Ovary (tissue), 9 donors: ENCODE results near the gene FAM136A. TPM values are rescaled to one million over a fixed set of nuclear protein-coding genes. Genes with fewer than 3 reads are reported as not detected.

Source experiments
- DNase-seq, 5 donors: peaks; one replicate each; pipeline ENCODE4 v3.0.0-alpha.2; 2019 to 2020
- H3K27ac ChIP-seq, 2 donors: fragments of 200-600 bp; one replicate each; pipeline versions ENCODE4 v1.5.1 to v1.8.0; 2019 to 2022
- H3K27me3 ChIP-seq: fragments of 200-600 bp; one replicate; pipeline ENCODE4 v1.8.0; 2022
- H3K36me3 ChIP-seq: fragments of 200-600 bp; sonication (generic); one replicate; pipeline ENCODE4 v1.5.1; 2019
- H3K4me1 ChIP-seq: one replicate; pipeline ENCODE4 v1.8.1; 2013; ENCODE audit warnings: mild to moderate bottlenecking, moderate library complexity; ENCODE audit not compliant: insufficient read depth
- H3K4me3 ChIP-seq: fragments of 200-600 bp; sonication (generic); one replicate; pipeline ENCODE4 v1.5.1; 2017
- H3K9me3 ChIP-seq, 2 donors: fragments of 200-600 bp in 1 of 2; sonication (generic) in 1 of 2; one replicate each; pipeline versions ENCODE4 v1.5.1 to v1.8.1; 2013 to 2019; ENCODE audit warnings: mild to moderate bottlenecking in 1 of 2, moderate library complexity in 1 of 2
- EP300 ChIP-seq: sonication (generic); formaldehyde crosslinking; IDR thresholded peaks from one replicate; pipeline ENCODE4 v1.6.1; 2017; ENCODE audit warnings: antibody characterized with exemption
- POLR2A ChIP-seq: fragments of 450-650 bp; IDR thresholded peaks from one replicate; pipeline ENCODE4 v1.6.1; 2017; ENCODE audit warnings: antibody characterized with exemption, mild to moderate bottlenecking, moderate library complexity
- WGBS, 3 donors: extraction: QIAGEN DNeasy Blood & Tissue Kit in 1 of 3; methylation state at CpG; one replicate each; pipeline versions ENCODE4 v1.1.5 to v1.1.7; 2013 to 2017; 5-methylcytosine and 5-hydroxymethylcytosine counted together
- intact Hi-C, 4 donors: fragments of 100-400 bp; cut with DNase I; formaldehyde crosslinking; loops; one replicate each; pipeline versions ENCODE4 v1.11.0 to v1.15.1; 2022 to 2023
- polyA plus RNA-seq, 2 donors: library from polyadenylated mRNA; stranded (reverse); fragments of 200-250 nt in 1 of 2; fragments of 350-450 nt in 1 of 2; fragmentation: Illumina TruSeq in 1 of 2; extraction: RNeasy Lipid Tissue Mini Kit (QIAGEN cat#74804) in 1 of 2; gene quantifications; one replicate each; pipeline ENCODE4 v1.2.3, GENCODE V29; 2013 to 2014
- total RNA-seq, 7 donors: library from RNA; depleted of rRNA in 2 of 7; stranded (reverse); fragments of >200 nt in 2 of 7; fragmentation: NEBNext Ultra II Directional in 3 of 7; extraction: Animal tissue kit (Norgen Biotek cat#: 25700) in 3 of 7; gene quantifications; one replicate each; pipeline versions ENCODE4 v1.1.0 to v1.2.4, GENCODE V29; 2016 to 2023
- TF ChIP-seq, protein P1 (sequence below), 3 donors: fragments of 450-650 bp in 2 of 3; fragments of 200-600 bp in 1 of 3; IDR thresholded peaks; one replicate each; pipeline versions ENCODE4 v1.5.1 to v1.8.0; 2016 to 2022; ENCODE audit warnings: antibody characterized with exemption in 3 of 3, mild to moderate bottlenecking in 1 of 3
- donor health status: DM: no; HTN: no; CAD: no; lungs with moderate emphysema.
- donor health status: DM: no; HTN: no; CAD: no.
- donor health status: Bipolar disorder and iron deficiency.
- donor health status: DM: yes; HTN: yes; CAD: no.
- donor health status: DM: no; HTN: no; CAD: no.
- donor health status: DM: yes; HTN: yes; CAD: no.

The FAM136A gene
- total and polyA plus RNA-seq, 9 donors: 10.4 to 34.5 (median 17.2) TPM

DNA sequence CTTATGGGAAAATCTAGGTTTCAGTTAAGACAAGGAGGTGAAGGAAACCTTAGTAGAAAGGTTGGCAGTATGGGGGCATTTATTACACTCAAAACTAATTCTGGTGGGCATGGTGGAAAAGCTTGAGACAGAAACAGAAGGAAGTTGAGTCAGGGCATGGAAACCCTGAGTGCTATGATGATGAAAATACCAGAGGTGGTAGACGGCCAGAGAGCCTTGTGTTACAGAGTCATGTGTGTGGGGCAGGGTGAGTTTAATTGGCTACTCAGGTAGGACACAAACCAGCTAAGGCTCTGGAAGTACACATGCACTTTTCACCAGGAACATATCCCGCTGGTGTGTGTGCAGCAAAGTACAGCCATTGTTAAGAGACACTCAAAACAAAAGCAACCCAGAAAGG lies 20.7 kb upstream of the FAM136A start:
- no peak for DNase-seq
- no peak for TF ChIP-seq POLR2A
- no peak for TF ChIP-seq EP300
- TF ChIP-seq, protein P1, sequence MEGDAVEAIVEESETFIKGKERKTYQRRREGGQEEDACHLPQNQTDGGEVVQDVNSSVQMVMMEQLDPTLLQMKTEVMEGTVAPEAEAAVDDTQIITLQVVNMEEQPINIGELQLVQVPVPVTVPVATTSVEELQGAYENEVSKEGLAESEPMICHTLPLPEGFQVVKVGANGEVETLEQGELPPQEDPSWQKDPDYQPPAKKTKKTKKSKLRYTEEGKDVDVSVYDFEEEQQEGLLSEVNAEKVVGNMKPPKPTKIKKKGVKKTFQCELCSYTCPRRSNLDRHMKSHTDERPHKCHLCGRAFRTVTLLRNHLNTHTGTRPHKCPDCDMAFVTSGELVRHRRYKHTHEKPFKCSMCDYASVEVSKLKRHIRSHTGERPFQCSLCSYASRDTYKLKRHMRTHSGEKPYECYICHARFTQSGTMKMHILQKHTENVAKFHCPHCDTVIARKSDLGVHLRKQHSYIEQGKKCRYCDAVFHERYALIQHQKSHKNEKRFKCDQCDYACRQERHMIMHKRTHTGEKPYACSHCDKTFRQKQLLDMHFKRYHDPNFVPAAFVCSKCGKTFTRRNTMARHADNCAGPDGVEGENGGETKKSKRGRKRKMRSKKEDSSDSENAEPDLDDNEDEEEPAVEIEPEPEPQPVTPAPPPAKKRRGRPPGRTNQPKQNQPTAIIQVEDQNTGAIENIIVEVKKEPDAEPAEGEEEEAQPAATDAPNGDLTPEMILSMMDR (IDR thresholded peaks at IDR 0.05): no peak
- no peaks in the 10 kb centered on the region for H3K27me3 ChIP-seq
- no peaks in the 10 kb centered on the region for H3K9me3 ChIP-seq
- no peaks in the 10 kb centered on the region for H3K36me3 ChIP-seq
- intact Hi-C loops: no loop called here
- WGBS, 3 donors: 66 to 75% (median 71%) methylated on average over 2 of the region's 2 CpGs
- no peak overlapping the region for H3K27ac ChIP-seq
- H3K4me3 ChIP-seq: no peak overlapping the region
- no peaks in the 10 kb centered on the region for H3K4me1 ChIP-seq

DNA sequence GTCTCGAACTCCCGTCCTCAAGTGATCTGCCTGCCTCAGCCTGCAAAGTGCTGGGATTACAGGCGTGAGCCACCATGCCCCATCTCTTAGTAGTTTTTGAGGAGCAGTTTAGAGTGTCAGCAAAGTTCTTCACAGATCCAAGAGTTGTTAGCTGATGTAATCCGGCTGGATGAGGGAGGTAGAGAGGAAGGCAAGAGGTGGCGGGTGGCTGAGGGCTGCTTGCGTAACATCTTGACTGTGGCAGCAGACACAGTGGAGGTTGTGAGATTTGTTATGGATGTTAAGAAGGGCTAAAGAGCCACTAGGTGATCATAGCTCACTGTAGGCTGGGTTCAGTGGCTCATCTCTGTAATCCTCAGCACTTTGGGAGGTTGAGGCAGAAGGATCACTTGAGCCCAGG lies 19.5 kb upstream of the FAM136A start:
- H3K27ac ChIP-seq: no peak overlapping the region
- H3K9me3 ChIP-seq: no peaks in the 10 kb centered on the region
- no peaks in the 10 kb centered on the region for H3K4me1 ChIP-seq
- WGBS, 3 donors: 86 to 90% (median 87%) methylated on average over 6 of the region's 6 CpGs
- intact Hi-C loops: no loop called here
- TF ChIP-seq EP300 (no peak), POLR2A (no peak)
- TF ChIP-seq, protein P1 (IDR thresholded peaks at IDR 0.05): no peak
- H3K4me3 ChIP-seq: no peak overlapping the region
- no peaks in the 10 kb centered on the region for H3K36me3 ChIP-seq
- DNase-seq: no peak
- H3K27me3 ChIP-seq: no peaks in the 10 kb centered on the region

DNA sequence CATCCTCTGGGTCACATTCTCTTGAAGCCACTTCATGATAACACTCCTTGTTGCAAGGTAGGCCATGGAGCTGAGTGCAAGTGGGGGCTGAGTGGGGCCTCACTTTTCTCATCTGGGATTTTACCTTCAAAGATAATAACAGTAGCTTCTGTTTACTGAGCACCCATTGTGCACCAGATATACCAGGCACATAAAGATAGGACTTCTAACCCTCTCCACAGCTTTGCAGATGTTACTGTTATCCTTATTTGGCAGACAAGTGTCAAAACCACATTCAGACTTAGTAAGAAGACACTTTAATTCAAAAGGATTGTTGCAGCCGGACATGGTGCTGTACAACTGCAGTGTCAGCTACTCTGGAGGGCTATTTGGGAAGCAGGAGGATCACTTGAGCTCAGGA lies 12.8 kb upstream of the FAM136A start:
- Histone ChIP-seq H3K36me3 (no peaks in the 10 kb centered on the region), H3K4me3 (no peak overlapping the region), H3K9me3 (no peaks in the 10 kb centered on the region), H3K27me3 (no peaks in the 10 kb centered on the region), H3K27ac (no peak overlapping the region), H3K4me1 (no peaks in the 10 kb centered on the region)
- intact Hi-C loops: no loop called here
- WGBS, 3 donors: 82 to 86% (median 84%) methylated on average over 1 of the region's 1 CpG
- TF ChIP-seq POLR2A: no peak
- no peak for TF ChIP-seq EP300
- TF ChIP-seq, protein P1 (IDR thresholded peaks at IDR 0.05): no peak
- DNase-seq: no peak

DNA sequence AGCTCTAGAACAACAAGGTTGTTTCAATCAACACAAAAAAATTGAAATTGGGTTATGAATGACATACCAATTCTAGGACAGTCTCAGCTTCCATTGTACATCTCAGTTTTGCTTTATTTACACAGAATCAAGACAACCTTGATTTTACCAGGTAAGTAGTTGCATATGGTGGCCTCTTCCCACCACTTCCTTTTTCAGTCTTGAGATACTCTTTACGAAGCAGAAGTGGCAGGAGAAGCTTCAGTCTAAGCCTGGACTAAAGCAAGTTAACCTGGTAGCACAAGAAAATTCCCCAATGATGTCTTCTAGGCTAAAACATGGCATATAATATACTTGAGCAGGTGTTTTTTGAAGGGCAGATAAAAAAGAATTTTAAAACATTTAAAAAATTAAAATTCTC lies 10.7 kb upstream of the FAM136A start:
- no peak overlapping the region for H3K4me3 ChIP-seq
- H3K27ac ChIP-seq: no peak overlapping the region
- no peaks in the 10 kb centered on the region for H3K36me3 ChIP-seq
- H3K9me3 ChIP-seq: no peaks in the 10 kb centered on the region
- TF ChIP-seq POLR2A (no peak), EP300 (no peak)
- TF ChIP-seq, protein P1 (IDR thresholded peaks at IDR 0.05): no peak
- no peaks in the 10 kb centered on the region for H3K4me1 ChIP-seq
- WGBS, 3 donors: 67 to 78% (median 72%) methylated on average over 1 of the region's 1 CpG
- DNase-seq: no peak
- H3K27me3 ChIP-seq: no peaks in the 10 kb centered on the region
- intact Hi-C loops: no loop called here

GRCh38 chr2:70310899-70311298 lies 9.0 kb upstream of the FAM136A start:
- intact Hi-C loops: no loop called here
- H3K4me1 ChIP-seq: no peaks in the 10 kb centered on the region
- TF ChIP-seq, protein P1 (IDR thresholded peaks at IDR 0.05): no peak
- TF ChIP-seq EP300: no peak
- no peak for TF ChIP-seq POLR2A
- no peak for DNase-seq
- no peaks in the 10 kb centered on the region for H3K36me3 ChIP-seq
- H3K27ac ChIP-seq: no peak overlapping the region
- H3K9me3 ChIP-seq: no peaks in the 10 kb centered on the region
- 57 to 75% (median 65%) methylated on average over 3 of the region's 3 CpGs for WGBS, 3 donors
- no peak overlapping the region for H3K4me3 ChIP-seq
- no peaks in the 10 kb centered on the region for H3K27me3 ChIP-seq
